B cell (primary cell): ENCODE data around the gene CCDC144A.
"Not testable (repeated sequence)": the region's sequence is repeated elsewhere in the genome, so short reads cannot be mapped to it uniquely, and the experiment has no call there.

Source experiments
- EZH2 ChIP-seq: IDR thresholded peaks from 2 replicates; pipeline ENCODE4 v1.6.1; 2012; ENCODE audit warnings: borderline replicate concordance, low read depth, mild to moderate bottlenecking, moderate library complexity, low read length; ENCODE audit not compliant: insufficient read depth, poor library complexity, severe bottlenecking
- TF ChIP-seq, protein P1 (sequence below): fragments of 200-600 bp; IDR thresholded peaks from one replicate; pipeline ENCODE4 v1.8.0; 2022; ENCODE audit warnings: antibody characterized with exemption, mild to moderate bottlenecking

- TF ChIP-seq, protein P1, sequence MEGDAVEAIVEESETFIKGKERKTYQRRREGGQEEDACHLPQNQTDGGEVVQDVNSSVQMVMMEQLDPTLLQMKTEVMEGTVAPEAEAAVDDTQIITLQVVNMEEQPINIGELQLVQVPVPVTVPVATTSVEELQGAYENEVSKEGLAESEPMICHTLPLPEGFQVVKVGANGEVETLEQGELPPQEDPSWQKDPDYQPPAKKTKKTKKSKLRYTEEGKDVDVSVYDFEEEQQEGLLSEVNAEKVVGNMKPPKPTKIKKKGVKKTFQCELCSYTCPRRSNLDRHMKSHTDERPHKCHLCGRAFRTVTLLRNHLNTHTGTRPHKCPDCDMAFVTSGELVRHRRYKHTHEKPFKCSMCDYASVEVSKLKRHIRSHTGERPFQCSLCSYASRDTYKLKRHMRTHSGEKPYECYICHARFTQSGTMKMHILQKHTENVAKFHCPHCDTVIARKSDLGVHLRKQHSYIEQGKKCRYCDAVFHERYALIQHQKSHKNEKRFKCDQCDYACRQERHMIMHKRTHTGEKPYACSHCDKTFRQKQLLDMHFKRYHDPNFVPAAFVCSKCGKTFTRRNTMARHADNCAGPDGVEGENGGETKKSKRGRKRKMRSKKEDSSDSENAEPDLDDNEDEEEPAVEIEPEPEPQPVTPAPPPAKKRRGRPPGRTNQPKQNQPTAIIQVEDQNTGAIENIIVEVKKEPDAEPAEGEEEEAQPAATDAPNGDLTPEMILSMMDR: not testable (repeated sequence)
- not testable (repeated sequence) for TF ChIP-seq EZH2
These were observed 104.2 kb downstream of the CCDC144A start for GRCh38 chr17:16794215-16794614.
